Measurements from ENCODE around the gene LCAT. TPM values are rescaled to one million over a fixed set of nuclear protein-coding genes. Genes with fewer than 3 reads are reported as not detected.
"Not testable (repeated sequence)": the region's sequence is repeated elsewhere in the genome, so short reads cannot be mapped to it uniquely, and the experiment has no call there.

The LCAT gene
- total RNA-seq, 2 experiments from 2014 or later, result 10.1 to 10.7 TPM

DNA sequence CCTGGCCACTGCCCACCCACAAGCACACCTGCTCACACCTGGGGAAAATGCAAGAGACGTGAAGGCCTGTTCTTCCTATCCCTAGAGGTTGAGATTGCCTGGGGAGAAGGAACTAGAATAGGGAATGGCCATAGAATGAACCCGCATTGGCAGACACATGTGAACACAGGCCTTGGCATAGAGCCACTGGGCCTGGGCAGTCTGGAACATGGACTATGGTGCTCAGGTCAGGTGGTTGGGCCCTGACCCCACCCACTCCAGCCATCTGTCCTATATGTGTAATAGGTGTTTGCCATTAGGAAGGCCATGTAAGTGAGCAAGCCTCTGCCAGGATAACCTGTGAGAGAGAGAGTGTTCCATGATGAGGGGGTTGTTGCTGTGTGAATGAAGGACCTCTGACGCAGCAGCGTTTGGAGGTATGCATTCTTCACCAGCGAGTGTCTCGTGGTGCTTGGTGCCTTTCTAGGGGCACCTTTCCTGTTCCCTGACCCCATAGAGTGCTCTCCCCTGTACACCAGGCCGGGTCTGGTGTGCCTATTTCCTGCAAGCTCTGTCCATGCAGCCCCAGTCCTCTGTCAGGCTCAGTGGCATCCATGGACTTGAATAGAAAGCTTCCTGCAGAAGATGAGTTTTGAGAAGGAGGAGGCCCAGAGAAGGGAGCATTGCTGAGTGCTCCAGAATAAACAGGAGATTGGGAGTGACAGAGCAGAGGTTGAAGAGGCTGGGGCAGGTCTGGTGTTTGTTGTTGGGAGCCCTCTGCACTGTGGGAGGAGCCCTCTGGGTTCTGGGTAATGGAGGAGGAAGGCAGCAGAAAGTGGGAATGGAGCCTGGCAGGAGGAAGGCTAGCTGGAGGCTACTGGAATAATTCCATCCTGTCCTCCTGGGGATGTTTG lies 27.8 kb downstream of the LCAT start:
- Mint-ChIP-seq H3K9me3 (no peaks in the 10 kb centered on the region), H3K4me1 (ENCODE audit: low read depth) (peaks cover 22% of the 10 kb centered on the region), H3K27me3 (no peaks in the 10 kb centered on the region), H3K27ac (no peak overlapping the region), H3K4me3 (no peak overlapping the region), H3K36me3 (peaks cover 1% of the 10 kb centered on the region)
- ChIA-PET POLR2A (interaction anchor here (0.6 kb wide), 1 partner anchor 32 kb away, joined by 5 read pairs; the partner anchor contains the start of gene NRN1L), CTCF (interaction anchor here (1.5 to 1.7 kb wide), 2 partner anchors 12 to 32 kb away, joined by 5 read pairs; partner anchors contain the start of gene NRN1L)
- intact Hi-C loops (cut with micrococcal nuclease), result no loop called here
- DNase-seq, result no peak

- intact Hi-C loops (cut with micrococcal nuclease), result not testable (repeated sequence)
- CTCF ChIA-PET, result interaction anchor here (1.5 to 1.7 kb wide), 2 partner anchors 13 to 31 kb away, joined by 5 read pairs; partner anchors contain the start of gene NRN1L
Observed at GRCh38 chr16:67915496-67915769, 28.5 kb downstream of the LCAT start.

DNA sequence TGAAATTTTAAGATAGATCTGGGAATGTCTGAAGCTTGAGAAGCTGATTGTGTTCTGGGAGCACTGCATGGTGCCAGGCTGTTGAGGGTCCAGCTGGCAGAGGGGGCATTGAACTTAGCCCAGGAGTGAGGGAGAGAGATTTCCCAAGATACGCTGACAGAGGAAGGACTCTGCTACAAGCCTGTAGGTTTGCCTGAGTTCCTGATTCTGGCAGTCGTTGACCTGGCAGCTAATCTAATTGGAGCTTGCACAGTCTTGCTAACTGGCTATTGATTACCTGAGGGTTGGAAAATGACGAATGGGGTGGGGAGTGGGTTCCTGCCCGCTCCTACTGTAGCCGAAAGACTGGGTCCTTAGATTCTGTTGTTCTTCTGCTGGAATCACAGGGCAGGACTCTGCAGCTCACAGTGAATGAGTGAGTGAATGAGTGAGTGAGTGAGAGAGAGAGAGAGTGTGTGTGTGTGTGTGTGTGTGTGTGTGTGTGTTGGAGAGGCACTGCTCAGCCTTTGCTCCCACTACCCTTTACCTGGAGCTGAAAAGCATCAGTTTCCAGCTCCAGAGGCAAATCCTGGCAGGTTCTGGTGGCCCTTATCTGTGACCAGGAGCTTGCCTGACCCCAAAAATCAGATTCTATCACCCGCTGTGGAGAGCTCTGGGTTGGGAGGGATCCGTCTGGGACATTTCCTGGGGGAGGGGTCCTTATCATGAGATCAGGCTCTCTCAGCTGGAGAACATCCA lies 29.0 kb downstream of the LCAT start:
- peaks cover 28% of the 10 kb centered on the region for H3K4me1 Mint-ChIP-seq (ENCODE audit: low read depth)
- no peak for DNase-seq
- intact Hi-C loops (cut with micrococcal nuclease), result no loop called here
- no peaks in the 10 kb centered on the region for H3K9me3 Mint-ChIP-seq
- no peak overlapping the region for H3K27ac Mint-ChIP-seq
- H3K4me3 Mint-ChIP-seq, result no peak overlapping the region
- POLR2A ChIA-PET, result interaction anchor here (0.6 to 0.7 kb wide), 3 partner anchors 31 to 171 kb away, joined by 3 to 5 read pairs (median 5); partner anchors contain the start of gene NRN1L
- CTCF ChIA-PET, result interaction anchor here (1.5 to 1.7 kb wide), 2 partner anchors 13 to 31 kb away, joined by 5 read pairs; partner anchors contain the start of gene NRN1L
- H3K27me3 Mint-ChIP-seq, result no peaks in the 10 kb centered on the region
- peaks cover 5% of the 10 kb centered on the region for H3K36me3 Mint-ChIP-seq

More at GRCh38 chr16:67915496-67915769, 28.5 kb downstream of the LCAT start:
- POLR2A ChIA-PET, result interaction anchor here (0.6 kb wide), 2 partner anchors 31 to 171 kb away, joined by 5 read pairs; partner anchors contain the start of gene NRN1L
- H3K27ac Mint-ChIP-seq, H3K9me3 Mint-ChIP-seq, H3K4me3 Mint-ChIP-seq, H3K27me3 Mint-ChIP-seq, DNase-seq, H3K36me3 Mint-ChIP-seq: not testable (repeated sequence)
- peaks cover 23% of the 10 kb centered on the region for H3K4me1 Mint-ChIP-seq (ENCODE audit: low read depth)

GRCh38 chr16:67910158-67910557 lies 33.8 kb downstream of the LCAT start:
- POLR2A ChIA-PET, result no interaction called here
- Mint-ChIP-seq H3K4me1 (ENCODE audit: low read depth) (peaks cover 10% of the 10 kb centered on the region), H3K9me3 (no peaks in the 10 kb centered on the region), H3K27ac (no peak overlapping the region), H3K4me3 (no peak overlapping the region), H3K36me3 (peaks cover 5% of the 10 kb centered on the region), H3K27me3 (no peaks in the 10 kb centered on the region)
- peak; percentile 68 for DNase-seq
- intact Hi-C loops (cut with micrococcal nuclease), result no loop called here
- CTCF ChIA-PET, result interaction anchor here (0.6 to 2.2 kb wide), 2 partner anchors 74 to 94 kb away, joined by 4 read pairs; no protein-coding TSS in a partner anchor

GRCh38 chr16:67909056-67909742 lies 34.7 kb downstream of the LCAT start:
- Mint-ChIP-seq H3K9me3 (no peaks in the 10 kb centered on the region), H3K36me3 (peaks cover 5% of the 10 kb centered on the region), H3K4me3 (no peak overlapping the region), H3K27me3 (no peaks in the 10 kb centered on the region), H3K27ac (no peak overlapping the region), H3K4me1 (ENCODE audit: low read depth) (peaks cover 10% of the 10 kb centered on the region)
- ChIA-PET POLR2A (no interaction called here), CTCF (no interaction called here)
- intact Hi-C loops (cut with micrococcal nuclease), result no loop called here
- no peak for DNase-seq

- intact Hi-C loops (cut with micrococcal nuclease), result no loop called here
- POLR2A ChIA-PET, result no interaction called here
Observed at GRCh38 chr16:67907397-67908180, 36.3 kb downstream of the LCAT start.

DNA sequence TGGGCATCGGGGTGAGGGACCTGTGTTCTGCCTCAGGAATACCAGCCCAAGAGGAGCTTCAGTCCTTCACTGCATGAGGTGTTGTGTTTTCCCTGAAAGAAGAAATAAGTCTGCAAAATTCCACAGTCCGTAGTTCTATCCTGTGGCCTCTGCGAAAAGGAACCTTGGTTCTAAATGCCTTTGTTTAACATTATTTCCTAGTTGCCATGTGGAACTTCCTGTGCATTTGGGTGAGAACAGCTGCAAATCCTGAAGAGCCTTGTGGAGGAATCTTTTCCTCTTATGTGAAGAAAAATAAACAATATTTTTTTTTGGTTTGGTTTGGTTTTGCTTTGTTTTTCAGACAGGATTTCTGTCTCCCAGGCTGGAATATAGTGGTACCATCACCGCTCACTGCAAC lies 41.1 kb downstream of the LCAT start:
- DNase-seq, result no peak
- intact Hi-C loops (cut with micrococcal nuclease), result no loop called here
- Mint-ChIP-seq H3K4me3 (no peak overlapping the region), H3K27me3 (no peaks in the 10 kb centered on the region), H3K36me3 (no peaks in the 10 kb centered on the region), H3K4me1 (ENCODE audit: low read depth) (no peaks in the 10 kb centered on the region), H3K27ac (no peak overlapping the region), H3K9me3 (no peaks in the 10 kb centered on the region)
- CTCF ChIA-PET, result no interaction called here
- POLR2A ChIA-PET, result interaction anchor here (0.6 kb wide), 1 partner anchor 11 kb away, joined by 4 read pairs; no protein-coding TSS in a partner anchor

More at GRCh38 chr16:67907397-67908180, 36.3 kb downstream of the LCAT start:
- H3K27ac Mint-ChIP-seq, result peak overlapping the region; percentile 49
- DNase-seq, result no peak
- peaks cover 10% of the 10 kb centered on the region for H3K4me1 Mint-ChIP-seq (ENCODE audit: low read depth)
- H3K4me3 Mint-ChIP-seq, result no peak overlapping the region
- no peaks in the 10 kb centered on the region for H3K9me3 Mint-ChIP-seq
- CTCF ChIA-PET, result interaction anchor here (1.2 to 1.8 kb wide), 2 partner anchors 22 to 24 kb away, joined by 3 to 6 read pairs; no protein-coding TSS in a partner anchor
- no peaks in the 10 kb centered on the region for H3K27me3 Mint-ChIP-seq
- peaks cover 5% of the 10 kb centered on the region for H3K36me3 Mint-ChIP-seq

GRCh38 chr16:67901734-67902133 lies 42.2 kb downstream of the LCAT start:
- Mint-ChIP-seq H3K27me3 (no peaks in the 10 kb centered on the region), H3K27ac (no peak overlapping the region), H3K4me1 (ENCODE audit: low read depth) (peaks cover 4% of the 10 kb centered on the region), H3K4me3 (no peak overlapping the region), H3K9me3 (no peaks in the 10 kb centered on the region), H3K36me3 (no peaks in the 10 kb centered on the region)
- POLR2A ChIA-PET, result interaction anchor here (0.6 kb wide), 1 partner anchor 34 kb away, joined by 5 read pairs; no protein-coding TSS in a partner anchor
- no peak for DNase-seq
- intact Hi-C loops (cut with micrococcal nuclease), result no loop called here
- CTCF ChIA-PET, result no interaction called here

GRCh38 chr16:67897231-67897630 lies 46.7 kb downstream of the LCAT start:
- Mint-ChIP-seq H3K9me3 (no peaks in the 10 kb centered on the region), H3K4me3 (no peak overlapping the region), H3K27ac (no peak overlapping the region), H3K36me3 (no peaks in the 10 kb centered on the region), H3K4me1 (ENCODE audit: low read depth) (peaks cover 29% of the 10 kb centered on the region), H3K27me3 (no peaks in the 10 kb centered on the region)
- ChIA-PET CTCF (interaction anchor here (2.3 kb wide), 1 partner anchor 14 kb away, joined by 17 read pairs; the partner anchor contains the start of gene NRN1L), POLR2A (interaction anchor here (0.5 to 0.7 kb wide), 2 partner anchors 38 to 109 kb away, joined by 3 read pairs; no protein-coding TSS in a partner anchor)
- no peak for DNase-seq
- intact Hi-C loops (cut with micrococcal nuclease), result no loop called here

DNA sequence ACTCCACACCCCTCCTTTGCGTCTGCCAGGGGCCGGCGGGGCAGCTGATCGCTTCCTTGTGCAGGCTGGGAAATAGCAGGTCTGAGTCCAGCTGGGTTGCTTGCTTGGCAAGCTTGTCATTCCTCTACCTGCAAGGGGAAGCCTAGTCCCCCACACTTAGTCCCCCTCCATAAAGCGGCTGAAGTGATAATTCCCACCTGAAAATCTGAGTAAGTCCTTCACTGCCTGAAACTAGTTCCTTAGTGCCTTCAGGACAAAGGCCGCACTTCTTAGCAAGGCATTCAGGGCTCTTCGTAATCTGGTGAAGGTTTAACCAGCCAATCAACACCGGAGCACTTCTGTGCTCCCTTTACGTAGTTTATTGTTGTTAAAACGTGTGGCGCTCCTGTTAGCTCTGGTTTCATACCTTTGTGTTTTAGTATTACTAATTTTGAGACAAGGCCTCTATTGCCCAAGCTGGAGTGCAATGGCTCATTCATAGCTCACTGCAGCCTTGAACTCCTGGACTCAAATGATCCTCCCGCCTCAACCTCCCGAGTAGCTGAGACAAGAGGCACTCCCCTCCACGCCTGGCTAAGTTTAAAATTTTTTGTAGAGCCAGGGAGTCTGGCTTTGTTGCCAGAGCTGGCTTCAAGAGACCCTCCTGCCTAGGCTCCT lies 50.0 kb downstream of the LCAT start:
- ChIA-PET CTCF (interaction anchor here (0.6 to 3.5 kb wide), 5 partner anchors 10 to 147 kb away, joined by 3 to 30 read pairs (median 6); partner anchors contain the start of genes NRN1L and PSMB10), POLR2A (interaction anchor here (0.6 to 3.4 kb wide), 3 partner anchors 41 to 349 kb away, joined by 3 to 18 read pairs (median 4); partner anchors contain the start of gene PSMB10)
- H3K27me3 Mint-ChIP-seq, result no peaks in the 10 kb centered on the region
- peak overlapping the region; percentile 89 for H3K27ac Mint-ChIP-seq
- intact Hi-C loops (cut with micrococcal nuclease), result loop anchor here (1.0 to 2.0 kb wide), 4 partner anchors 24 to 129 kb away; partner anchors contain the start of genes DDX28, DUS2 and NUTF2
- no peaks in the 10 kb centered on the region for H3K9me3 Mint-ChIP-seq
- H3K4me1 Mint-ChIP-seq (ENCODE audit: low read depth), result peaks cover 29% of the 10 kb centered on the region
- H3K4me3 Mint-ChIP-seq, result peak overlapping the region; percentile 96
- DNase-seq, result peak; percentile 18
- no peaks in the 10 kb centered on the region for H3K36me3 Mint-ChIP-seq
